HepG2 (cell line): Measurements from ENCODE around the gene VTN. TPM values are rescaled to one million over a fixed set of nuclear protein-coding genes. Genes with fewer than 3 reads are reported as not detected.
A peak's percentile ranks its signal among the peaks of the same experiment; 100 is the strongest.

Experiments used
- ADNP ChIP-seq: sonication (generic); formaldehyde crosslinking; IDR thresholded peaks from 2 replicates; pipeline ENCODE4 v1.4.0; 2020; ENCODE audit warnings: missing genetic modification reagents
- BCL3 ChIP-seq: sonication (generic); formaldehyde crosslinking; IDR thresholded peaks from 2 replicates; pipeline ENCODE4 v1.5.1; 2020; ENCODE audit warnings: mild to moderate bottlenecking, missing genetic modification reagents, moderate library complexity
- CBX2 ChIP-seq, 2 experiments: fragments of 200-600 bp in 1 of 2; sonication (generic); formaldehyde crosslinking in 1 of 2; IDR thresholded peaks; 2 replicates each; pipeline versions ENCODE4 v1.7.0 to v1.8.1; 2018 to 2022; ENCODE audit warnings: low read depth in 2 of 2, low read length in 1 of 2, mild to moderate bottlenecking in 1 of 2, missing genetic modification reagents in 1 of 2
- GATAD1 ChIP-seq: IDR thresholded peaks from 2 replicates; pipeline ENCODE4 v1.6.1; 2016; ENCODE audit warnings: missing genetic modification reagents, missing compliant biosample characterization
- IRF1 ChIP-seq: sonication (generic); formaldehyde crosslinking; IDR thresholded peaks from 2 replicates; pipeline ENCODE4 v1.4.0; 2020; ENCODE audit warnings: low read depth, mild to moderate bottlenecking, missing genetic modification reagents
- KLF13 ChIP-seq: sonication (generic); formaldehyde crosslinking; IDR thresholded peaks from 2 replicates; pipeline ENCODE4 v1.4.0; 2020; ENCODE audit warnings: mild to moderate bottlenecking, missing genetic modification reagents
- NFE2L1 ChIP-seq: sonication (generic); formaldehyde crosslinking; IDR thresholded peaks from 2 replicates; pipeline ENCODE4 v1.4.0; 2020; ENCODE audit warnings: missing genetic modification reagents, mild to moderate bottlenecking, borderline replicate concordance
- PHF8 ChIP-seq: sonication (generic); formaldehyde crosslinking; IDR thresholded peaks from 2 replicates; pipeline ENCODE4 v1.5.0; 2020; ENCODE audit warnings: missing genetic modification reagents
- PPARG ChIP-seq: conservative IDR thresholded peaks from 2 replicates; pipeline ENCODE4 v1.6.1; 2016; ENCODE audit warnings: missing biosample characterization, missing genetic modification reagents
- SALL1 ChIP-seq: sonication (generic); formaldehyde crosslinking; IDR thresholded peaks from 2 replicates; pipeline ENCODE4 v1.8.0; 2022; ENCODE audit warnings: mild to moderate bottlenecking, missing genetic modification reagents
- SMAD1 ChIP-seq: sonication (generic); formaldehyde crosslinking; IDR thresholded peaks from 2 replicates; pipeline ENCODE4 v1.4.0; 2020; ENCODE audit warnings: missing genetic modification reagents, low read depth, mild to moderate bottlenecking, borderline replicate concordance
- SOX5 ChIP-seq: IDR thresholded peaks from 2 replicates; pipeline ENCODE4 v1.6.1; 2016; ENCODE audit warnings: borderline replicate concordance
- TCF12 ChIP-seq, 2 experiments: fragments of 450-650 bp in 1 of 2; sonication (generic) in 1 of 2; formaldehyde crosslinking in 1 of 2; IDR thresholded peaks; 2 replicates each; pipeline versions ENCODE4 v1.6.1 to v1.8.0; 2017 to 2022; ENCODE audit warnings: antibody characterized with exemption in 1 of 2, mild to moderate bottlenecking in 1 of 2, missing genetic modification reagents in 1 of 2, moderate library complexity in 1 of 2
- TMF1 ChIP-seq: sonication (generic); formaldehyde crosslinking; IDR thresholded peaks from 2 replicates; pipeline ENCODE4 v1.8.1; 2022; ENCODE audit warnings: low read depth, missing genetic modification reagents
- TOE1 ChIP-seq: sonication (generic); formaldehyde crosslinking; IDR thresholded peaks from 2 replicates; pipeline ENCODE4 v1.4.0; 2020; ENCODE audit warnings: mild to moderate bottlenecking, missing genetic modification reagents
- ZBTB49 ChIP-seq: sonication (generic); formaldehyde crosslinking; IDR thresholded peaks from 2 replicates; pipeline ENCODE4 v1.4.0; 2020; ENCODE audit warnings: missing genetic modification reagents, borderline replicate concordance
- ZFX ChIP-seq: sonication (generic); formaldehyde crosslinking; IDR thresholded peaks from 2 replicates; pipeline ENCODE4 v1.4.0; 2020; ENCODE audit warnings: mild to moderate bottlenecking, low read depth, missing genetic modification reagents, moderate library complexity
- ZNF234 ChIP-seq: sonication (generic); formaldehyde crosslinking; conservative IDR thresholded peaks from 2 replicates; pipeline ENCODE4 v1.5.1; 2020; ENCODE audit warnings: mild to moderate bottlenecking, missing genetic modification reagents
- ZNF280B ChIP-seq: sonication (generic); formaldehyde crosslinking; IDR thresholded peaks from 2 replicates; pipeline ENCODE4 v1.5.0; 2020; ENCODE audit warnings: missing genetic modification reagents, mild to moderate bottlenecking, borderline replicate concordance
- ZNF383 ChIP-seq: sonication (generic); formaldehyde crosslinking; IDR thresholded peaks from 2 replicates; pipeline ENCODE4 v1.4.0; 2020; ENCODE audit warnings: missing genetic modification reagents, mild to moderate bottlenecking, borderline replicate concordance
- ZNF672 ChIP-seq: sonication (generic); formaldehyde crosslinking; IDR thresholded peaks from 2 replicates; pipeline ENCODE4 v1.8.1; 2022; ENCODE audit warnings: missing genetic modification reagents
- ZNF724P ChIP-seq: sonication (generic); formaldehyde crosslinking; IDR thresholded peaks from 2 replicates; pipeline ENCODE4 v1.8.0; 2022; ENCODE audit warnings: missing genetic modification reagents, borderline replicate concordance
- ZSCAN20 ChIP-seq: sonication (generic); formaldehyde crosslinking; IDR thresholded peaks from 2 replicates; pipeline ENCODE4 v1.4.0; 2020; ENCODE audit warnings: missing genetic modification reagents, mild to moderate bottlenecking, borderline replicate concordance
- polyA plus RNA-seq, 8 experiments: library from polyadenylated mRNA; depleted of rRNA in 3 of 8; stranded (reverse) in 7 of 8; unstranded in 1 of 8; fragments of >200 nt; fragmentation: Illumina TruSeq in 4 of 8; extraction: Trizol in 4 of 8; gene quantifications; 2 replicates each; pipeline versions ENCODE4 v1.2.1 to v1.2.3, GENCODE V29; 2011 to 2016; ENCODE audit warnings: low read depth in 4 of 8, missing spikeins in 1 of 8, mixed read lengths in 1 of 8; ENCODE audit not compliant: insufficient read depth in 1 of 8
- total RNA-seq, 5 experiments: library from RNA; depleted of rRNA; stranded (reverse); fragments of >200 nt; fragmentation: Illumina TruSeq; extraction: Trizol; gene quantifications; 2 replicates each; pipeline ENCODE4 v1.2.3, GENCODE V29; 2016; ENCODE audit warnings: low read depth in 1 of 5

The VTN gene
- total and polyA plus RNA-seq, 2 of the 13 experiments (the other 11 are each of a cell fraction or from before 2014, with no cell fraction given), result 108 to 131 TPM

- TF ChIP-seq BCL3, result peak; percentile 64; the same call in 1 of the 2 replicates
- peak; percentile 84 for TF ChIP-seq ZFX (CRISPR knock-in tag)
- TF ChIP-seq TMF1 (CRISPR knock-in tag), result no peak; the same call in 1 of the 2 replicates
- peak; percentile 88 for TF ChIP-seq PHF8 (CRISPR knock-in tag)
- TF ChIP-seq ZNF724P (CRISPR knock-in tag), result no peak
- no peak for TF ChIP-seq SOX5 (CRISPR knock-in tag)
- TF ChIP-seq ZNF672 (CRISPR knock-in tag), result no peak
- no peak for TF ChIP-seq PPARG (CRISPR knock-in tag)
- 0 out of 2 replicates have a peak, but pooled peaks have one; percentile 45 for TF ChIP-seq ZNF383 (CRISPR knock-in tag)
- no peak for TF ChIP-seq TCF12 (IDR thresholded peaks at IDR 0.05)
- peak; percentile 37; the same call in 1 of the 2 replicates for TF ChIP-seq TCF12 (CRISPR knock-in tag; IDR thresholded peaks at IDR 0.05)
- TF ChIP-seq SMAD1 (CRISPR knock-in tag), result peak; percentile 62; the same call in 1 of the 2 replicates
- TF ChIP-seq ADNP (CRISPR knock-in tag), result no peak
- TF ChIP-seq ZSCAN20 (CRISPR knock-in tag), result no peak
- TF ChIP-seq ZNF234 (CRISPR knock-in tag), result no peak
- no peak for TF ChIP-seq CBX2 (IDR thresholded peaks at IDR 0.05; ENCODE audit: low read depth, low read length)
- TF ChIP-seq CBX2 (CRISPR knock-in tag; IDR thresholded peaks at IDR 0.05; ENCODE audit: low read depth), result no peak
- peak; percentile 54; the same call in 1 of the 2 replicates for TF ChIP-seq GATAD1
- no peak for TF ChIP-seq NFE2L1 (CRISPR knock-in tag)
- no peak for TF ChIP-seq ZBTB49 (CRISPR knock-in tag)
- no peak for TF ChIP-seq KLF13
- no peak for TF ChIP-seq ZNF280B (CRISPR knock-in tag)
- TF ChIP-seq IRF1 (CRISPR knock-in tag), result no peak
- peak; percentile 50 for TF ChIP-seq SALL1
- no peak for TF ChIP-seq TOE1
These were observed 35.7 kb upstream of the VTN start, which contains the start of gene SLC46A1 (continued) for GRCh38 chr17:28405632-28406472.
